K562 (cell line): ENCODE results near the gene BHLHE40. TPM values are rescaled to one million over a fixed set of nuclear protein-coding genes. Genes with fewer than 3 reads are reported as not detected.

ENCODE experiments used
- ARNT ChIP-seq, 2 experiments: fragments of 450-650 bp; IDR thresholded peaks; 2 replicates each; pipeline ENCODE4 v1.6.1; 2016; ENCODE audit warnings: mild to moderate bottlenecking in 1 of 2
- BRD9 ChIP-seq: fragments of 450-650 bp; IDR thresholded peaks from 2 replicates; pipeline ENCODE4 v1.6.1; 2018; ENCODE audit warnings: low read depth; ENCODE audit not compliant: partially characterized antibody
- CBX3 ChIP-seq, 2 experiments: IDR thresholded peaks; 1 replicate in 1 of 2; 2 replicates in 1 of 2; pipeline ENCODE4 v1.6.1; 2012; ENCODE audit warnings: inconsistent platforms in 2 of 2, low read length in 2 of 2, borderline replicate concordance in 1 of 2, control low read depth in 1 of 2
- HDAC6 ChIP-seq: IDR thresholded peaks from 2 replicates; pipeline ENCODE4 v1.6.1; 2012; ENCODE audit warnings: low read depth, mild to moderate bottlenecking, control low read depth, inconsistent platforms, low read length, moderate library complexity
- KLF13 ChIP-seq: fragments of 450-650 bp; IDR thresholded peaks from 2 replicates; pipeline ENCODE4 v1.6.1; 2016; ENCODE audit warnings: missing genetic modification characterization, low read depth, mild to moderate bottlenecking, missing compliant biosample characterization, moderate library complexity, borderline replicate concordance
- KLF6 ChIP-seq: fragments of 250-450 bp; sonication (Bioruptor Pico); IDR thresholded peaks from 2 replicates; pipeline ENCODE4 v1.4.0; 2020; ENCODE audit warnings: mild to moderate bottlenecking, moderate library complexity, borderline replicate concordance
- MLLT1 ChIP-seq, 2 experiments: fragments of 450-650 bp; IDR thresholded peaks; 2 replicates each; pipeline ENCODE4 v1.6.1; 2016
- MXI1 ChIP-seq: IDR thresholded peaks from 2 replicates; pipeline ENCODE4 v1.6.1; 2011; ENCODE audit warnings: low read depth, mild to moderate bottlenecking, improper control_type of control experiment, low read length
- NCOR1 ChIP-seq: fragments of 450-650 bp; IDR thresholded peaks from 2 replicates; pipeline ENCODE4 v1.6.1; 2016; ENCODE audit warnings: mild to moderate bottlenecking, moderate library complexity
- PBX2 ChIP-seq, 2 experiments: IDR thresholded peaks in 1 of 2; conservative IDR thresholded peaks in 1 of 2; 2 replicates each; pipeline ENCODE4 v1.6.1; 2016; ENCODE audit warnings: low read depth in 2 of 2, mild to moderate bottlenecking in 1 of 2, missing compliant biosample characterization in 1 of 2, missing genetic modification characterization in 1 of 2, moderate library complexity in 1 of 2
- SMARCE1 ChIP-seq: fragments of 450-650 bp; IDR thresholded peaks from 2 replicates; pipeline ENCODE4 v1.7.1; 2016; ENCODE audit warnings: mild to moderate bottlenecking
- TCF3 ChIP-seq: sonication (generic); formaldehyde crosslinking; IDR thresholded peaks from 2 replicates; pipeline ENCODE4 v1.4.0; 2020; ENCODE audit warnings: mild to moderate bottlenecking, missing genetic modification reagents
- ZBTB26 ChIP-seq: fragments of 450-650 bp; formaldehyde crosslinking; IDR thresholded peaks from 2 replicates; pipeline ENCODE4 v1.4.0; 2022; ENCODE audit warnings: missing genetic modification characterization
- ZNF398 ChIP-seq: fragments of 250-450 bp; sonication (Bioruptor Pico); IDR thresholded peaks from 2 replicates; pipeline ENCODE4 v1.8.0; 2021; ENCODE audit warnings: moderate library complexity, mild to moderate bottlenecking, inconsistent platforms
- ZNF592 ChIP-seq: fragments of 450-650 bp; IDR thresholded peaks from 2 replicates; pipeline ENCODE4 v1.6.1; 2017; ENCODE audit warnings: antibody characterized with exemption, mild to moderate bottlenecking
- polyA plus RNA-seq, 8 experiments: library from polyadenylated mRNA; depleted of rRNA in 4 of 8; stranded (reverse) in 5 of 8; unstranded in 3 of 8; fragments of >200 nt; fragmentation: Nextera tagmentation in 2 of 8; fragmentation: Illumina TruSeq in 1 of 8; extraction: Ambion mirVana in 2 of 8; extraction: Trizol in 1 of 8; gene quantifications; 2 replicates each; pipeline versions ENCODE4 v1.2.1 to v1.2.3, GENCODE V29; 2011 to 2014; ENCODE audit warnings: inconsistent platforms in 1 of 8, missing spikeins in 1 of 8
- total RNA-seq, 7 experiments: library from RNA; depleted of rRNA in 6 of 7; stranded (reverse); fragments of >200 nt in 6 of 7; fragmentation: Illumina TruSeq in 2 of 7; extraction: Trizol in 2 of 7; gene quantifications; 2 replicates each; pipeline versions ENCODE4 v1.2.1 to v1.2.3, GENCODE V29; 2011 to 2021; ENCODE audit warnings: low replicate concordance in 1 of 7

Gene BHLHE40
- total and polyA plus RNA-seq, 9 of the 15 experiments (the other 6 are each of a cell fraction or from before 2014, with no cell fraction given): 12.0 to 83.9 (median 31.4) TPM

- TF ChIP-seq MXI1 (no peak), ZNF398 (no peak), TCF3 (CRISPR knock-in tag) (no peak), SMARCE1 (peak; percentile 33; the same call in 1 of the 2 replicates), ARNT (IDR thresholded peaks at IDR 0.05) (no peak), NCOR1 (no peak), CBX3 (IDR thresholded peaks at IDR 0.05; ENCODE audit: borderline replicate concordance in 1 of 2, low read length in 2 of 2) (0 out of 3 replicates have a peak, but pooled peaks of 1 of the 2 experiments have one; percentile 39), KLF13 (tag) (no peak), MLLT1 (IDR thresholded peaks at IDR 0.05) (peak in 1 of 2 experiments; percentile 91; a peak in 2 of 4 replicates), BRD9 (no peak), HDAC6 (no peak), ZNF592 (peak; percentile 80), KLF6 (0 out of 2 replicates have a peak, but pooled peaks have one; percentile 67), PBX2 (CRISPR knock-in tag; IDR thresholded peaks at IDR 0.05; ENCODE audit: low read depth) (no peak), PBX2 (tag; conservative IDR thresholded peaks at IDR 0.05; ENCODE audit: low read depth) (no peak), ZBTB26 (CRISPR knock-in tag) (no peak)
Measured at GRCh38 chr3:4999531-5000184, 20.4 kb downstream of the BHLHE40 start (continued).
